GM12878 (cell line): ENCODE data around the gene DNAJC4. TPM values are rescaled to one million over a fixed set of nuclear protein-coding genes. Genes with fewer than 3 reads are reported as not detected.

Experiments used
- ATAC-seq: fragments of 200-7000 bp; cut with Tn5 transposase; 3 replicates; pipeline ENCODE4 v1.9.1; 2020; ENCODE audit warnings: mild to moderate bottlenecking, moderate library complexity
- BruUV-seq: library from RNA; stranded (reverse); fragments of 400-500 nt; replicated peaks from 2 replicates; lab custom pipeline; 2021; lab: Mats Ljungman, UMichigan
- CTCF ChIA-PET: fragments of 300-600 bp; sonication (Branson Sonifier 250); formaldehyde crosslinking; extraction: SDS; loops from one replicate; lab custom pipeline; 2021; ENCODE audit warnings: inconsistent platforms; lab: Yijun Ruan, JAX
- POLR2A ChIA-PET: fragments of 350-600 bp; formaldehyde crosslinking; extraction: SDS; loops from one replicate; lab custom pipeline; 2021; ENCODE audit warnings: inconsistent platforms; lab: Charles Lee
- RAD21 ChIA-PET: fragments of 300-600 bp; sonication (Branson Sonifier 250); formaldehyde crosslinking; loops from one replicate; lab custom pipeline; 2023; ENCODE audit warnings: antibody characterized with exemption; ENCODE audit not compliant: unreplicated experiment; lab: Charles Lee
- SMC1A ChIA-PET: fragments of 300-600 bp; sonication (Branson Sonifier 250); formaldehyde crosslinking; loops from one replicate; lab custom pipeline; 2023; ENCODE audit not compliant: unreplicated experiment, uncharacterized antibody; lab: Charles Lee
- DNase-seq: peaks from one replicate; pipeline ENCODE4 v3.0.0-alpha.2; 2011; ENCODE audit warnings: low read depth, low spot score
- FAIRE-seq: peaks from 3 replicates; lab custom pipeline; 2011; peaks lifted over from hg19 to GRCh38; lab: Jason Lieb, UNC
- H2AFZ ChIP-seq: 2 replicates; pipeline ENCODE4 v1.6.0; 2011; ENCODE audit warnings: low read depth, low read length, control low read depth; ENCODE audit not compliant: control insufficient read depth
- H3K27ac ChIP-seq: 2 replicates; pipeline ENCODE4 v1.5.1; 2011; ENCODE audit warnings: control low read depth; ENCODE audit not compliant: control insufficient read depth, insufficient read depth
- H3K27me3 ChIP-seq, 2 experiments: replicated peaks in 1 of 2; 2 replicates each; pipeline versions ENCODE4 v1.6.0 to v1.6.1; 2011; ENCODE audit warnings: low read length in 1 of 2; ENCODE audit not compliant: control insufficient read depth in 2 of 2, insufficient read depth in 2 of 2
- H3K36me3 ChIP-seq, 2 experiments: 2 replicates each; pipeline ENCODE4 v1.5.1; 2011; ENCODE audit warnings: low read length in 1 of 2; ENCODE audit not compliant: control insufficient read depth in 2 of 2, insufficient read depth in 2 of 2
- H3K4me1 ChIP-seq: 2 replicates; pipeline ENCODE4 v1.6.1; 2011; ENCODE audit warnings: mild to moderate bottlenecking, low read length, moderate library complexity, mixed read lengths; ENCODE audit not compliant: control insufficient read depth, insufficient read depth
- H3K4me2 ChIP-seq: 2 replicates; pipeline ENCODE4 v1.6.0; 2011; ENCODE audit warnings: control low read depth; ENCODE audit not compliant: control insufficient read depth, insufficient read depth
- H3K4me3 ChIP-seq: fragments of 200-600 bp; sonication (generic); 2 replicates; pipeline ENCODE4 v1.5.1; 2016
- H3K79me2 ChIP-seq: 2 replicates; pipeline ENCODE4 v1.6.0; 2011; ENCODE audit warnings: low read length; ENCODE audit not compliant: control insufficient read depth, insufficient read depth
- H3K9ac ChIP-seq: 2 replicates; pipeline ENCODE4 v1.8.0; 2011; ENCODE audit warnings: low read length, control low read depth, mixed read lengths; ENCODE audit not compliant: control insufficient read depth, insufficient read depth
- H3K9me3 ChIP-seq: replicated peaks from 3 replicates; pipeline ENCODE4 v1.5.1; 2011; ENCODE audit warnings: mild to moderate bottlenecking, low read length; ENCODE audit not compliant: control insufficient read depth, insufficient read depth
- H4K20me1 ChIP-seq: 2 replicates; pipeline ENCODE4 v1.6.0; 2011; ENCODE audit not compliant: control insufficient read depth, insufficient read depth
- BACH1 ChIP-seq: fragments of 450-650 bp; IDR thresholded peaks from 2 replicates; pipeline ENCODE4 v1.6.1; 2017; ENCODE audit warnings: mild to moderate bottlenecking, borderline replicate concordance
- DPF2 ChIP-seq: fragments of 450-650 bp; IDR thresholded peaks from 2 replicates; pipeline ENCODE4 v1.6.1; 2017; ENCODE audit warnings: mild to moderate bottlenecking
- HDGF ChIP-seq: fragments of 450-650 bp; IDR thresholded peaks from 2 replicates; pipeline ENCODE4 v1.6.1; 2016; ENCODE audit warnings: antibody characterized with exemption
- IRF4 ChIP-seq: IDR thresholded peaks from 2 replicates; pipeline ENCODE4 v1.6.1; 2011; ENCODE audit warnings: low read depth, low read length
- JUND ChIP-seq: IDR thresholded peaks from 2 replicates; pipeline ENCODE4 v1.6.1; 2012; ENCODE audit warnings: low read depth, mild to moderate bottlenecking, low read length, improper control_type of control experiment, moderate library complexity
- KAT2A ChIP-seq: conservative IDR thresholded peaks from 2 replicates; pipeline ENCODE4 v1.6.1; 2011; ENCODE audit warnings: low read depth, low read length; ENCODE audit not compliant: control insufficient read depth
- MXI1 ChIP-seq: fragments of 150-350 bp; IDR thresholded peaks from 2 replicates; pipeline ENCODE4 v1.6.1; 2011; ENCODE audit warnings: low read depth, mild to moderate bottlenecking, inconsistent platforms, low read length, improper control_type of control experiment
- NKRF ChIP-seq: fragments of 450-650 bp; conservative IDR thresholded peaks from 2 replicates; pipeline ENCODE4 v1.6.1; 2017; ENCODE audit warnings: mild to moderate bottlenecking, moderate library complexity
- NR2F1 ChIP-seq: fragments of 450-650 bp; conservative IDR thresholded peaks from 2 replicates; pipeline ENCODE4 v1.6.1; 2017; ENCODE audit warnings: mild to moderate bottlenecking
- POLR2AphosphoS2 ChIP-seq: IDR thresholded peaks from 2 replicates; pipeline ENCODE4 v1.6.1; 2011; ENCODE audit warnings: low read depth, mild to moderate bottlenecking, low read length, improper control_type of control experiment, moderate library complexity
- RAD51 ChIP-seq: fragments of 450-650 bp; IDR thresholded peaks from 2 replicates; pipeline ENCODE4 v1.6.1; 2016; ENCODE audit warnings: moderate library complexity, mild to moderate bottlenecking, inconsistent platforms
- SIN3A ChIP-seq: IDR thresholded peaks from 2 replicates; pipeline ENCODE4 v1.6.1; 2012; ENCODE audit warnings: low read depth, low read length, improper control_type of control experiment
- SMAD5 ChIP-seq: IDR thresholded peaks from 2 replicates; pipeline ENCODE4 v1.6.1; 2016; ENCODE audit warnings: antibody characterized with exemption, low read depth
- SPI1 ChIP-seq: IDR thresholded peaks from 2 replicates; pipeline ENCODE4 v1.6.1; 2011; ENCODE audit warnings: low read depth, mild to moderate bottlenecking, low read length, moderate library complexity, borderline replicate concordance; ENCODE audit not compliant: insufficient read depth
- SUPT20H ChIP-seq: IDR thresholded peaks from 2 replicates; pipeline ENCODE4 v1.6.1; 2011; ENCODE audit warnings: low read depth, mild to moderate bottlenecking, low read length, moderate library complexity, borderline replicate concordance; ENCODE audit not compliant: control insufficient read depth
- YBX1 ChIP-seq: fragments of 450-650 bp; IDR thresholded peaks from 2 replicates; pipeline ENCODE4 v1.6.1; 2016; ENCODE audit warnings: antibody characterized with exemption
- ZBTB11 ChIP-seq: fragments of 450-650 bp; formaldehyde crosslinking; IDR thresholded peaks from 2 replicates; pipeline ENCODE4 v1.5.0; 2022; ENCODE audit warnings: mild to moderate bottlenecking, missing genetic modification characterization
- ZZZ3 ChIP-seq: IDR thresholded peaks from 2 replicates; pipeline ENCODE4 v1.6.1; 2011; ENCODE audit warnings: low read depth; ENCODE audit not compliant: control insufficient read depth, insufficient read length
- WGBS: methylation state at CpG from one replicate; pipeline ENCODE4 v1.1.6; 2016; ENCODE audit warnings: low lambda C conversion rate; ENCODE audit not compliant: insufficient replicate concordance, insufficient coverage; ENCODE audit errors: missing lambda C conversion rate; 5-methylcytosine and 5-hydroxymethylcytosine counted together
- in situ Hi-C: fragments of 300-500 bp; cut with MboI; formaldehyde crosslinking; loops from 9 replicates; pipeline ENCODE4 v1.14.3; 2018; ENCODE audit warnings: mixed read lengths
- intact Hi-C: fragments of 100-400 bp; cut with micrococcal nuclease; formaldehyde crosslinking; loops from one replicate; pipeline ENCODE4 v1.14.2; 2022; ENCODE audit not compliant: unreplicated experiment
- polyA plus RNA-seq, 11 experiments: library from polyadenylated mRNA; depleted of rRNA in 4 of 11; unstranded in 6 of 11; stranded (reverse) in 5 of 11; fragments of >200 nt; fragmentation: Nextera tagmentation in 4 of 11; fragmentation: Illumina TruSeq in 1 of 11; extraction: Ambion mirVana in 4 of 11; extraction: Trizol in 1 of 11; gene quantifications; 1 replicate in 1 of 11; 2 replicates in 10 of 11; pipeline versions ENCODE4 v1.2.1 to v1.2.3, GENCODE V29; 2011 to 2016; ENCODE audit warnings: inconsistent platforms in 2 of 11, missing spikeins in 2 of 11, low read depth in 1 of 11
- total RNA-seq, 4 experiments: library from RNA; depleted of rRNA in 3 of 4; stranded (reverse); fragments of >200 nt in 3 of 4; fragmentation: Illumina TruSeq in 1 of 4; extraction: Trizol in 1 of 4; gene quantifications; 2 replicates each; pipeline versions ENCODE4 v1.2.1 to v1.2.3, GENCODE V29; 2013 to 2021

DNAJC4 gene
- total and polyA plus RNA-seq, 10 of the 15 experiments (the other 5 are each of a cell fraction or from before 2014, with no cell fraction given), result 3.7 to 64.9 (median 30.1) TPM

- no TSS peak for BruUV-seq
- Histone ChIP-seq H3K4me3 (peak overlapping the region; percentile 91), H3K9me3 (no peaks in the 10 kb centered on the region), H3K4me2 (peak overlapping the region; percentile 80), H3K79me2 (peaks cover 38% of the 10 kb centered on the region), H2AFZ (0 out of 2 replicates have a peak overlapping the region, but pooled peaks have one; percentile 3), H3K9ac (peak overlapping the region; percentile 92), H3K27ac (peak overlapping the region; percentile 90), H3K4me1 (peaks cover 14% of the 10 kb centered on the region), H3K36me3 (peaks cover 0 to 10% of the 10 kb centered on the region in 2 experiments; a peak in 2 of 4 replicates), H4K20me1 (no peaks in the 10 kb centered on the region), H3K27me3 (no peaks in the 10 kb centered on the region)
- ATAC-seq (no peak), DNase-seq (no peak), FAIRE-seq (no peak)
- WGBS, result under 1% methylated on average over 46 of the region's 46 CpGs
- intact Hi-C loops (no loop called here), in situ Hi-C loops (loop anchor here (25.0 kb wide), 1 partner anchor 1616 kb away; the partner anchor contains the start of genes CFL1, EFEMP2 and MUS81)
- CTCF ChIA-PET, result interaction anchor here (0.7 to 6.2 kb wide), 9 partner anchors 19 to 86 kb away, joined by 3 to 66 read pairs (median 5); partner anchors contain the start of genes CATSPERZ, FERMT3, NUDT22 and TRPT1
- RAD21 ChIA-PET, result interaction anchor here (0.6 to 8.6 kb wide), 6 partner anchors 9 to 109 kb away, joined by 3 to 104 read pairs (median 3); partner anchors contain the start of genes FERMT3 and VEGFB
- POLR2A ChIA-PET, result interaction anchor here (0.5 to 7.4 kb wide), 11 partner anchors 10 to 80 kb away, joined by 3 to 82 read pairs (median 6); partner anchors contain the start of genes BAD, DNAJC4, ESRRA and FERMT3
- SMC1A ChIA-PET, result interaction anchor here (1.0 to 2.0 kb wide), 4 partner anchors 11 to 42 kb away, joined by 3 to 7 read pairs (median 4); partner anchors contain the start of gene FERMT3
- TF ChIP-seq SIN3A (no peak; the same call in 1 of the 2 replicates), RAD51 (no peak), NR2F1 (0 out of 2 replicates have a peak, but pooled peaks have one; percentile 57), SPI1 (no peak; the same call in 1 of the 2 replicates), ZBTB11 (CRISPR knock-in tag) (no peak), HDGF (no peak), DPF2 (0 out of 2 replicates have a peak, but pooled peaks have one; percentile 8), BACH1 (no peak), JUND (no peak), KAT2A (no peak), SUPT20H (no peak), MXI1 (peak; percentile 12; the same call in 1 of the 2 replicates), YBX1 (no peak), NKRF (no peak; the same call in none of the 2 replicates), POLR2AphosphoS2 (no peak), SMAD5 (0 out of 2 replicates have a peak, but pooled peaks have one; percentile 53), ZZZ3 (no peak), IRF4 (no peak)
These were observed 15.7 kb downstream of the DNAJC4 start for GRCh38 chr11:64245797-64246620.
